ENCODE measurements around the gene SUN2. TPM values are rescaled to one million over a fixed set of nuclear protein-coding genes. Genes with fewer than 3 reads are reported as not detected.

The SUN2 gene
- total and polyA plus RNA-seq, 2 of the 4 experiments (the other 2 are of a cell fraction): 27.8 to 50.0 TPM

DNA sequence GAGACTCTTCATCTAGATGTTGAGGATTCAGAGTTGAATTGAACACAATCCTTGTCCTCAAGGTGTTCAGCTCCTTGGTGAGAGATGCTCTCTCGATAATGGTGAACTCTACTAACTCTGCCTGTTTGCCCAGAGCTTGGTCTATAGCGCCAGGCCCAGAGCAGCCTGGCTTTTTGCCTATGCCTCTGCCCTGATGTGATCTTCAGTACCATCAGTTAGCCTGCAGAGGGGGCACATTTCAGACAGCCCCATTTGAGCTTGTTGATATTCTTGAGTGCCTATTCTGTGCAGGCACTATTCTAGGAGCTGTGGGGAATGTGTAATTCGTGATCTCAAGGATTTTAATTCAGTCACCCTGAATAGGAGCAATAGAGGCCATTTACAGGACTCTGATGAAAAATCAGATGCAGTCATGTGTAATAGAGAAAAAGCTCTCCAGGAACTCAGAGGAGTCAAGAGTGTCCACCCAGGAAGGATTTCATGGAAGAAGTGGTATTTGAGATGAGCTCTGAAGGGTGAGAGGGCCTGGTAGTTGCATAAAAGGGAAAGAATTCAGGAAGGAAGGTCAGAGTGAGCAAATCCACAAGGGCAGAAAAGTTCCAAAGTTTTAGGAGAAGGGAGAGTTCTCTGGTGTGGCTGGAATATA, 30.7 kb downstream of the SUN2 start:
- H3K56ac ChIP-seq (ENCODE audit: extremely low read depth, insufficient read depth, low read length): no peak overlapping the region
- H2BK5ac ChIP-seq (ENCODE audit: low read depth, low read length, poor library complexity, severe bottlenecking): no peak overlapping the region
- ATAC-seq (ENCODE audit: low read depth) (peak; percentile 81), DNase-seq (peak; percentile 41)
- WGBS, 2 experiments (ENCODE audit: extremely low coverage in 2 of 2, insufficient read length in 1 of 2): 100% methylated on average over 2 of the region's 3 CpGs; no CpG with 5 or more reads in 1 of the 2 experiments
- no peaks in the 10 kb centered on the region for H3K9me3 ChIP-seq (ENCODE audit: control insufficient read depth, insufficient read depth, low read length)
- H3K9me1 ChIP-seq (ENCODE audit: insufficient read depth, low read length): peaks cover 5% of the 10 kb centered on the region; the same call in 1 of the 2 replicates
- H3K27me3 ChIP-seq (ENCODE audit: control insufficient read depth, insufficient read depth, low read length): no peaks in the 10 kb centered on the region
- no peak overlapping the region for H3K4me2 ChIP-seq (ENCODE audit: low read depth, low read length)
- H4K91ac ChIP-seq (ENCODE audit: insufficient read depth, low read depth, low read length): no peak overlapping the region
- H2BK20ac ChIP-seq (ENCODE audit: low read depth, low read length): no peak overlapping the region
- no peak overlapping the region for H2AK9ac ChIP-seq (replicated peaks; ENCODE audit: low read depth, low read length, poor library complexity)
- H3K79me1 ChIP-seq (ENCODE audit: low read depth in 1 of 2, low read length in 2 of 2): peaks cover 15 to 45% of the 10 kb centered on the region in 2 experiments
- H3K9ac ChIP-seq (ENCODE audit: low read depth, low read length): no peak overlapping the region
- H2BK120ac ChIP-seq (ENCODE audit: low read depth, low read length): no peak overlapping the region
- no peak overlapping the region for H3K27ac ChIP-seq (ENCODE audit: insufficient read depth, low read length)
- no peak overlapping the region for H2AK5ac ChIP-seq (ENCODE audit: low read depth, low read length)
- in situ Hi-C loops (cut with MboI; ENCODE audit: low sequenced_read_pairs) (no loop called here), intact Hi-C loops (cut with micrococcal nuclease) (no loop called here), dilution Hi-C loops (cut with HindIII; ENCODE audit: low sequenced_read_pairs, unreplicated experiment) (no loop called here)
- H4K5ac ChIP-seq (ENCODE audit: low read depth, low read length): no peak overlapping the region
- H3K14ac ChIP-seq (replicated peaks; ENCODE audit: low read depth, low read length): no peak overlapping the region
- POLR2A ChIA-PET (ENCODE audit: unreplicated experiment): no interaction called here
- BruUV-seq (replicated peaks): no TSS peak
- H3K18ac ChIP-seq (ENCODE audit: low read depth, low read length): no peak overlapping the region
- no peak overlapping the region for H3K4me3 ChIP-seq (ENCODE audit: insufficient read depth, low read depth, low read length)
- no peak overlapping the region for H2BK15ac ChIP-seq (ENCODE audit: low read depth, low read length)
- H4K8ac ChIP-seq (ENCODE audit: low read depth in 2 of 2, low read length in 2 of 2): no peak overlapping the region
- H3K36me3 ChIP-seq (ENCODE audit: control insufficient read depth, insufficient read depth, low read length): peaks cover 73% of the 10 kb centered on the region
- H2AFZ ChIP-seq (replicated peaks; ENCODE audit: low read length, poor library complexity): no peak overlapping the region
- TF ChIP-seq NFE2L2 (IDR thresholded peaks at IDR 0.05; ENCODE audit: low read depth, low read length) (no peak), CHD1 (IDR thresholded peaks at IDR 0.05; ENCODE audit: low read depth, low read length) (no peak), BHLHE40 (IDR thresholded peaks at IDR 0.05; ENCODE audit: low read depth, low read length) (no peak), MAZ (IDR thresholded peaks at IDR 0.05; ENCODE audit: borderline replicate concordance, low read depth, low read length) (no peak), FOS (IDR thresholded peaks at IDR 0.05; ENCODE audit: low read depth, low read length) (no peak), RCOR1 (IDR thresholded peaks at IDR 0.05; ENCODE audit: insufficient replicate concordance, low read length) (no peak), RAD21 (IDR thresholded peaks at IDR 0.05; ENCODE audit: low read length) (no peak; the same call in 1 of the 2 replicates), RFX5 (IDR thresholded peaks at IDR 0.05; ENCODE audit: low read depth, low read length) (no peak), MXI1 (IDR thresholded peaks at IDR 0.05; ENCODE audit: borderline replicate concordance, low read depth, low read length) (no peak), SMC3 (IDR thresholded peaks at IDR 0.05; ENCODE audit: low read depth, low read length) (peak; percentile 33)
- TF ChIP-seq, protein P1, sequence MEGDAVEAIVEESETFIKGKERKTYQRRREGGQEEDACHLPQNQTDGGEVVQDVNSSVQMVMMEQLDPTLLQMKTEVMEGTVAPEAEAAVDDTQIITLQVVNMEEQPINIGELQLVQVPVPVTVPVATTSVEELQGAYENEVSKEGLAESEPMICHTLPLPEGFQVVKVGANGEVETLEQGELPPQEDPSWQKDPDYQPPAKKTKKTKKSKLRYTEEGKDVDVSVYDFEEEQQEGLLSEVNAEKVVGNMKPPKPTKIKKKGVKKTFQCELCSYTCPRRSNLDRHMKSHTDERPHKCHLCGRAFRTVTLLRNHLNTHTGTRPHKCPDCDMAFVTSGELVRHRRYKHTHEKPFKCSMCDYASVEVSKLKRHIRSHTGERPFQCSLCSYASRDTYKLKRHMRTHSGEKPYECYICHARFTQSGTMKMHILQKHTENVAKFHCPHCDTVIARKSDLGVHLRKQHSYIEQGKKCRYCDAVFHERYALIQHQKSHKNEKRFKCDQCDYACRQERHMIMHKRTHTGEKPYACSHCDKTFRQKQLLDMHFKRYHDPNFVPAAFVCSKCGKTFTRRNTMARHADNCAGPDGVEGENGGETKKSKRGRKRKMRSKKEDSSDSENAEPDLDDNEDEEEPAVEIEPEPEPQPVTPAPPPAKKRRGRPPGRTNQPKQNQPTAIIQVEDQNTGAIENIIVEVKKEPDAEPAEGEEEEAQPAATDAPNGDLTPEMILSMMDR (conservative IDR thresholded peaks at IDR 0.05; ENCODE audit: low read depth, low read length): peak; percentile 47
- TF ChIP-seq, protein P2, sequence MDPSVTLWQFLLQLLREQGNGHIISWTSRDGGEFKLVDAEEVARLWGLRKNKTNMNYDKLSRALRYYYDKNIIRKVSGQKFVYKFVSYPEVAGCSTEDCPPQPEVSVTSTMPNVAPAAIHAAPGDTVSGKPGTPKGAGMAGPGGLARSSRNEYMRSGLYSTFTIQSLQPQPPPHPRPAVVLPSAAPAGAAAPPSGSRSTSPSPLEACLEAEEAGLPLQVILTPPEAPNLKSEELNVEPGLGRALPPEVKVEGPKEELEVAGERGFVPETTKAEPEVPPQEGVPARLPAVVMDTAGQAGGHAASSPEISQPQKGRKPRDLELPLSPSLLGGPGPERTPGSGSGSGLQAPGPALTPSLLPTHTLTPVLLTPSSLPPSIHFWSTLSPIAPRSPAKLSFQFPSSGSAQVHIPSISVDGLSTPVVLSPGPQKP (IDR thresholded peaks at IDR 0.05; ENCODE audit: borderline replicate concordance, low read depth, low read length): no peak
- TF ChIP-seq, protein P3, sequence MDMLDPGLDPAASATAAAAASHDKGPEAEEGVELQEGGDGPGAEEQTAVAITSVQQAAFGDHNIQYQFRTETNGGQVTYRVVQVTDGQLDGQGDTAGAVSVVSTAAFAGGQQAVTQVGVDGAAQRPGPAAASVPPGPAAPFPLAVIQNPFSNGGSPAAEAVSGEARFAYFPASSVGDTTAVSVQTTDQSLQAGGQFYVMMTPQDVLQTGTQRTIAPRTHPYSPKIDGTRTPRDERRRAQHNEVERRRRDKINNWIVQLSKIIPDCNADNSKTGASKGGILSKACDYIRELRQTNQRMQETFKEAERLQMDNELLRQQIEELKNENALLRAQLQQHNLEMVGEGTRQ (IDR thresholded peaks at IDR 0.05; ENCODE audit: low read depth, low read length): no peak
- no peak overlapping the region for H3K4ac ChIP-seq (ENCODE audit: low read depth, low read length)
- H3K4me1 ChIP-seq (ENCODE audit: control insufficient read depth, insufficient read depth, low read length): no peaks in the 10 kb centered on the region
- no peak overlapping the region for H3K23ac ChIP-seq (ENCODE audit: low read depth, low read length)
- CTCF ChIA-PET: interaction anchor here (1.2 to 2.2 kb wide), 3 partner anchors 9 to 18 kb away, joined by 3 to 11 read pairs (median 4); no protein-coding TSS in a partner anchor
- H4K20me1 ChIP-seq (ENCODE audit: insufficient read depth, low read length): peaks cover 6% of the 10 kb centered on the region; the same call in 1 of the 2 replicates
